Measurements from ENCODE around the gene CTRB2. TPM values are rescaled to one million over a fixed set of nuclear protein-coding genes. Genes with fewer than 3 reads are reported as not detected.
"Not testable (repeated sequence)": the region's sequence is repeated elsewhere in the genome, so short reads cannot be mapped to it uniquely, and the experiment has no call there.

Gene CTRB2
- total RNA-seq, 1 donor from 2014 or later: not detected

GRCh38 chr16:75241412-75241811 lies 34.5 kb upstream of the CTRB2 start:
- no peak for TF ChIP-seq CTCF (IDR thresholded peaks at IDR 0.05)
- H3K9me3 Mint-ChIP-seq: no peaks in the 10 kb centered on the region
- ChIA-PET POLR2A (no interaction called here), CTCF (no interaction called here)
- H3K4me1 Mint-ChIP-seq: peaks cover 10% of the 10 kb centered on the region
- no peak overlapping the region for H3K27ac Mint-ChIP-seq
- H3K27me3 Mint-ChIP-seq: peaks cover 44% of the 10 kb centered on the region
- DNase-seq: no peak
- no peak for ATAC-seq (ENCODE audit: low read depth)
- no peaks in the 10 kb centered on the region for H3K36me3 Mint-ChIP-seq (ENCODE audit: low read depth)
- H3K4me3 Mint-ChIP-seq: no peak overlapping the region
- intact Hi-C loops (cut with micrococcal nuclease): no loop called here

GRCh38 chr16:75240633-75241032 lies 33.7 kb upstream of the CTRB2 start:
- H3K9me3 Mint-ChIP-seq; H3K4me3 Mint-ChIP-seq; H3K4me1 Mint-ChIP-seq; intact Hi-C loops (cut with micrococcal nuclease); H3K27ac Mint-ChIP-seq; ATAC-seq (ENCODE audit: low read depth); POLR2A ChIA-PET; H3K36me3 Mint-ChIP-seq (ENCODE audit: low read depth); DNase-seq; CTCF ChIA-PET: not testable (repeated sequence)
- peaks cover 45% of the 10 kb centered on the region for H3K27me3 Mint-ChIP-seq

GRCh38 chr16:75239542-75240122 lies 32.7 kb upstream of the CTRB2 start:
- TF ChIP-seq CTCF (IDR thresholded peaks at IDR 0.05): no peak
- peaks cover 48% of the 10 kb centered on the region for H3K27me3 Mint-ChIP-seq

GRCh38 chr16:75238853-75239541 lies 32.0 kb upstream of the CTRB2 start:
- Mint-ChIP-seq H3K4me3 (no peak overlapping the region), H3K9me3 (no peaks in the 10 kb centered on the region)
- CTCF ChIA-PET: no interaction called here

More at GRCh38 chr16:75239542-75240122, 32.7 kb upstream of the CTRB2 start:
- peaks cover 5% of the 10 kb centered on the region for H3K4me1 Mint-ChIP-seq
- ATAC-seq (ENCODE audit: low read depth) (no peak), DNase-seq (no peak)
- ChIA-PET CTCF (no interaction called here), POLR2A (no interaction called here)
- no peaks in the 10 kb centered on the region for H3K36me3 Mint-ChIP-seq (ENCODE audit: low read depth)
- intact Hi-C loops (cut with micrococcal nuclease): loop anchor here (10.0 kb wide), 1 partner anchor 315 kb away; the partner anchor contains the start of gene TMEM231
- H3K27ac Mint-ChIP-seq: no peak overlapping the region
- no peaks in the 10 kb centered on the region for H3K9me3 Mint-ChIP-seq
- H3K4me3 Mint-ChIP-seq: no peak overlapping the region

GRCh38 chr16:75238132-75238852 lies 31.3 kb upstream of the CTRB2 start:
- ChIA-PET CTCF (no interaction called here), POLR2A (no interaction called here)
- peaks cover 47% of the 10 kb centered on the region for H3K27me3 Mint-ChIP-seq
- no peak for TF ChIP-seq CTCF (IDR thresholded peaks at IDR 0.05)
- no peak overlapping the region for H3K4me3 Mint-ChIP-seq
- H3K9me3 Mint-ChIP-seq: no peaks in the 10 kb centered on the region
- no peak overlapping the region for H3K27ac Mint-ChIP-seq
- no peaks in the 10 kb centered on the region for H3K36me3 Mint-ChIP-seq (ENCODE audit: low read depth)
- no peak for ATAC-seq (ENCODE audit: low read depth)
- intact Hi-C loops (cut with micrococcal nuclease): loop anchor here (10.0 kb wide), 1 partner anchor 317 kb away; the partner anchor contains the start of gene TMEM231
- DNase-seq: no peak
- peaks cover 2% of the 10 kb centered on the region for H3K4me1 Mint-ChIP-seq

More at GRCh38 chr16:75238853-75239541, 32.0 kb upstream of the CTRB2 start:
- Mint-ChIP-seq H3K36me3 (ENCODE audit: low read depth) (no peaks in the 10 kb centered on the region), H3K27ac (no peak overlapping the region), H3K4me1 (no peaks in the 10 kb centered on the region), H3K27me3 (peaks cover 49% of the 10 kb centered on the region)
- ATAC-seq (ENCODE audit: low read depth): no peak
- intact Hi-C loops (cut with micrococcal nuclease): loop anchor here (10.0 kb wide), 1 partner anchor 316 kb away; the partner anchor contains the start of gene TMEM231
- no peak for DNase-seq
- POLR2A ChIA-PET: no interaction called here
- TF ChIP-seq CTCF (IDR thresholded peaks at IDR 0.05): no peak

Data from activated B cell treated with CpG ODN at 0.5 μM for 24 hours (primary cell).